AG08395 (cell line): ENCODE data around the gene LIN7C.

Experiments used
- DNase-seq: peaks from one replicate; pipeline ENCODE4 v3.0.0; 2012; ENCODE audit warnings: mixed read lengths, low spot score

The LIN7C gene

GRCh38 chr11:27509908-27510307, 3.3 kb upstream of the LIN7C start:
- DNase-seq = no peak

- no peak for DNase-seq
Measured at GRCh38 chr11:27507557-27508322, 1.2 kb upstream of the LIN7C start.

- DNase-seq = no peak
Measured at GRCh38 chr11:27505781-27506180, 788 bp downstream of the LIN7C start.

- DNase-seq = no peak
Measured at GRCh38 chr11:27504205-27504604, 2.4 kb downstream of the LIN7C start.

- DNase-seq = no peak
Measured at GRCh38 chr11:27501100-27501499, 5.5 kb downstream of the LIN7C start.

GRCh38 chr11:27497911-27498310, 8.7 kb downstream of the LIN7C start:
- no peak for DNase-seq

GRCh38 chr11:27497284-27497866, 9.2 kb downstream of the LIN7C start:
- DNase-seq = peak; percentile 25

- DNase-seq = no peak
Measured at GRCh38 chr11:27496461-27496860, 10.1 kb downstream of the LIN7C start.

- DNase-seq = no peak
Measured at GRCh38 chr11:27495710-27496300, 10.8 kb downstream of the LIN7C start.

- no peak for DNase-seq
Measured at GRCh38 chr11:27489092-27489491, 17.5 kb downstream of the LIN7C start.

GRCh38 chr11:27487706-27488105, 18.9 kb downstream of the LIN7C start:
- DNase-seq = no peak

- peak; percentile 50 for DNase-seq
Measured at GRCh38 chr11:27485930-27486773, 20.4 kb downstream of the LIN7C start.

GRCh38 chr11:27482793-27483192, 23.8 kb downstream of the LIN7C start:
- no peak for DNase-seq

- no peak for DNase-seq
Measured at GRCh38 chr11:27481992-27482391, 24.6 kb downstream of the LIN7C start.

GRCh38 chr11:27477831-27478230, 28.7 kb downstream of the LIN7C start:
- no peak for DNase-seq

GRCh38 chr11:27477243-27477642, 29.3 kb downstream of the LIN7C start:
- DNase-seq = no peak

GRCh38 chr11:27475622-27476021, 30.9 kb downstream of the LIN7C start:
- DNase-seq = no peak

GRCh38 chr11:27473017-27473406, 33.6 kb downstream of the LIN7C start:
- DNase-seq = no peak

GRCh38 chr11:27472398-27473016, 34.1 kb downstream of the LIN7C start, which contains the start of gene LGR4:
LGR4 (minus strand) TSS chr11:27472790; CDS start chr11:27472302, 488 bp downstream.
- peak; percentile 92 for DNase-seq

GRCh38 chr11:27471589-27472397, 34.8 kb downstream of the LIN7C start:
- DNase-seq = no peak
